ENCODE data around the gene RPS19.

DNA sequence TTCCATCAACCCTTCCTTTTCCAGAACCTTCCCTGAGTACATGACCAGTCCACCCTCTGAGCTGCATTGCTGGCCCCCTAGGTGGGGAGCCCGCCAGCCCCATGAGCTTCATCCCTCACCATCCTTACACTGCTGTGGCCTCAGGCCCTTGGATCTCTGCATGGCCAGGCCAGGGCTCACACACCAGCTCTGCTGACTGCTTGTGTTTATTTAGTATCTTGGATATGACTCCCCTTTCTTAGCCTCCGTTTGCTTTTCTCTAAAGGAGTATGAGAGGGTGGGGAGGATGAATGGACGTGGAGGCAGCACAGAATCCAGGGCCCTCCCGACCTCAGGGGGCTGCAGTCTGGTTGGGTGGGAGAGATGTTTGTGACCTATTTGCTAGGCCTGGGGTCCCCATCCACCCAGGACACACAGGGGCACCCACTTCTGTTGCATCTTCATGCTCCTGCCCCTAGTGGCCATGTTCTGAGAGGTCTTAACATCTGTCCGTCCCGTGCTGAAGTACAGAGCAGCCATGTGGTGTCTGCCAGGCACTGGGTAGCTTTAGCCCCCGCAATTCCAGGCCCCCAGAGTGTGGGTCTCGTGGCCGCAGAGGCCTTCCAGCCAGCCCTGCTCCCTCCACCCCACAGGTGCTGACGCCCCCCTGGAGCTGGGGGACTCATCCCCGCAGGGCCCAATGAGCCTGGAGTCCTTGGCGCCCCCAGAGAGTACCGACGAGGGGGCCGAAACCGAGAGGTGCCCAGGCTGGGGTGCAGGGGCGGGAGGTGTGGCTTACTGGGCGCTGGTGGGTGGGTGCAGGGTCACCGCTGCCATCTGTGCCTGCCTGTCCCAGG, 35.9 kb downstream of the RPS19 start:
- TF ChIP-seq, protein P1, sequence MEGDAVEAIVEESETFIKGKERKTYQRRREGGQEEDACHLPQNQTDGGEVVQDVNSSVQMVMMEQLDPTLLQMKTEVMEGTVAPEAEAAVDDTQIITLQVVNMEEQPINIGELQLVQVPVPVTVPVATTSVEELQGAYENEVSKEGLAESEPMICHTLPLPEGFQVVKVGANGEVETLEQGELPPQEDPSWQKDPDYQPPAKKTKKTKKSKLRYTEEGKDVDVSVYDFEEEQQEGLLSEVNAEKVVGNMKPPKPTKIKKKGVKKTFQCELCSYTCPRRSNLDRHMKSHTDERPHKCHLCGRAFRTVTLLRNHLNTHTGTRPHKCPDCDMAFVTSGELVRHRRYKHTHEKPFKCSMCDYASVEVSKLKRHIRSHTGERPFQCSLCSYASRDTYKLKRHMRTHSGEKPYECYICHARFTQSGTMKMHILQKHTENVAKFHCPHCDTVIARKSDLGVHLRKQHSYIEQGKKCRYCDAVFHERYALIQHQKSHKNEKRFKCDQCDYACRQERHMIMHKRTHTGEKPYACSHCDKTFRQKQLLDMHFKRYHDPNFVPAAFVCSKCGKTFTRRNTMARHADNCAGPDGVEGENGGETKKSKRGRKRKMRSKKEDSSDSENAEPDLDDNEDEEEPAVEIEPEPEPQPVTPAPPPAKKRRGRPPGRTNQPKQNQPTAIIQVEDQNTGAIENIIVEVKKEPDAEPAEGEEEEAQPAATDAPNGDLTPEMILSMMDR (optimal IDR thresholded peaks at IDR 0.05 in 1 of 3, IDR thresholded peaks at IDR 0.05 in 1 of 3, conservative IDR thresholded peaks at IDR 0.05 in 1 of 3; ENCODE audit: extremely low read depth in 1 of 3, insufficient read depth in 2 of 3, low read length in 3 of 3), result peak in 1 of 3 experiments; percentile 28
- no peak for TF ChIP-seq EZH2 (IDR thresholded peaks at IDR 0.05; ENCODE audit: low read length)

Measured in keratinocyte (primary cell).